PC-3 (cell line): ENCODE results near the gene OPTC. TPM values are rescaled to one million over a fixed set of nuclear protein-coding genes. Genes with fewer than 3 reads are reported as not detected.

ENCODE experiments used
- ATAC-seq: fragments of 200-7000 bp; cut with Tn5 transposase; 2 replicates; pipeline ENCODE4 v1.9.1; 2020; ENCODE audit warnings: mild to moderate bottlenecking, moderate library complexity
- BruUV-seq: library from RNA; stranded (reverse); fragments of 400-500 nt; replicated peaks from 2 replicates; lab custom pipeline; 2021; lab: Mats Ljungman, UMichigan
- CTCF ChIA-PET: fragments of 300-600 bp; sonication (Branson Sonifier 250); formaldehyde crosslinking; loops from one replicate; lab custom pipeline; 2022; ENCODE audit warnings: antibody characterized with exemption; lab: Charles Lee
- POLR2A ChIA-PET: fragments of 300-600 bp; sonication (Branson Sonifier 250); formaldehyde crosslinking; loops from one replicate; lab custom pipeline; 2022; ENCODE audit warnings: antibody characterized with exemption; ENCODE audit not compliant: unreplicated experiment; lab: Charles Lee
- DNase-seq: peaks from one replicate; pipeline ENCODE4 v3.0.0-alpha.2; 2015
- H2AFZ ChIP-seq: fragments of 300-600 bp; sonication (generic); 2 replicates; pipeline ENCODE4 v1.6.0; 2016; ENCODE audit warnings: antibody characterized with exemption, low read length
- H3F3A ChIP-seq: fragments of 300-600 bp; sonication (generic); one replicate; pipeline ENCODE4 v1.6.0; 2017; ENCODE audit warnings: antibody characterized with exemption, low read length, control low read depth, mild to moderate bottlenecking; ENCODE audit not compliant: unreplicated experiment
- H3K27ac ChIP-seq: fragments of 300-600 bp; sonication (generic); 2 replicates; pipeline ENCODE4 v1.5.1; 2016; ENCODE audit warnings: mild to moderate bottlenecking, low read length
- H3K27me3 ChIP-seq: fragments of 300-600 bp; sonication (generic); 2 replicates; pipeline ENCODE4 v1.6.1; 2016; ENCODE audit warnings: low read length, mixed read lengths
- H3K36me3 ChIP-seq: fragments of 300-600 bp; sonication (generic); 2 replicates; pipeline ENCODE4 v1.6.1; 2016; ENCODE audit warnings: low read depth, mixed run types, low read length, mixed read lengths
- H3K4me1 ChIP-seq: fragments of 300-600 bp; sonication (generic); 2 replicates; pipeline ENCODE4 v1.5.1; 2016; ENCODE audit warnings: low read length; ENCODE audit not compliant: insufficient read depth
- H3K4me2 ChIP-seq: fragments of 300-600 bp; sonication (generic); 2 replicates; pipeline ENCODE4 v1.6.0; 2016; ENCODE audit warnings: low read length
- H3K4me3 ChIP-seq: fragments of 300-600 bp; sonication (generic); 2 replicates; pipeline ENCODE4 v1.5.1; 2016; ENCODE audit warnings: mild to moderate bottlenecking, low read length, mixed read lengths
- H3K79me2 ChIP-seq: fragments of 300-600 bp; sonication (generic); 2 replicates; pipeline ENCODE4 v1.6.1; 2017; ENCODE audit warnings: low read length, mixed read lengths
- H3K9ac ChIP-seq: fragments of 300-600 bp; sonication (generic); 2 replicates; pipeline ENCODE4 v1.6.0; 2016; ENCODE audit warnings: mild to moderate bottlenecking, low read length
- H3K9me2 ChIP-seq: fragments of 300-600 bp; sonication (generic); replicated peaks from 2 replicates; pipeline ENCODE4 v1.6.1; 2016; ENCODE audit warnings: mixed run types, low read length, mixed read lengths
- H3K9me3 ChIP-seq: fragments of 300-600 bp; sonication (generic); 2 replicates; pipeline ENCODE4 v1.6.1; 2016; ENCODE audit warnings: low read length, mixed read lengths
- H4K20me1 ChIP-seq: fragments of 300-600 bp; sonication (generic); 2 replicates; pipeline ENCODE4 v1.6.1; 2016; ENCODE audit warnings: low read length, mixed read lengths
- EZH2 ChIP-seq: fragments of 300-600 bp; sonication (generic); IDR thresholded peaks from one replicate; pipeline ENCODE4 v1.6.1; 2017; ENCODE audit warnings: antibody characterized with exemption, mild to moderate bottlenecking, low read length; ENCODE audit not compliant: unreplicated experiment
- EZH2phosphoT487 ChIP-seq: fragments of 300-600 bp; sonication (generic); IDR thresholded peaks from 2 replicates; pipeline ENCODE4 v1.6.1; 2018; ENCODE audit warnings: mild to moderate bottlenecking, antibody characterized with exemption, low read length, borderline replicate concordance
- intact Hi-C: fragments of 100-400 bp; cut with micrococcal nuclease; formaldehyde crosslinking; loops from 2 replicates; pipeline ENCODE4 v1.9.0; 2023
- total RNA-seq: library from RNA; depleted of rRNA; stranded (reverse); fragments of >200 nt; gene quantifications from 2 replicates; pipeline ENCODE4 v1.2.3, GENCODE V29; 2014
- TF ChIP-seq, protein P1 (sequence below): fragments of 300-600 bp; sonication (generic); conservative IDR thresholded peaks from 2 replicates; pipeline ENCODE4 v1.5.1; 2017; ENCODE audit warnings: antibody characterized with exemption, low read depth, mild to moderate bottlenecking, low read length

Gene OPTC
- total RNA-seq, 1 experiment from 2014 or later: not detected

DNA sequence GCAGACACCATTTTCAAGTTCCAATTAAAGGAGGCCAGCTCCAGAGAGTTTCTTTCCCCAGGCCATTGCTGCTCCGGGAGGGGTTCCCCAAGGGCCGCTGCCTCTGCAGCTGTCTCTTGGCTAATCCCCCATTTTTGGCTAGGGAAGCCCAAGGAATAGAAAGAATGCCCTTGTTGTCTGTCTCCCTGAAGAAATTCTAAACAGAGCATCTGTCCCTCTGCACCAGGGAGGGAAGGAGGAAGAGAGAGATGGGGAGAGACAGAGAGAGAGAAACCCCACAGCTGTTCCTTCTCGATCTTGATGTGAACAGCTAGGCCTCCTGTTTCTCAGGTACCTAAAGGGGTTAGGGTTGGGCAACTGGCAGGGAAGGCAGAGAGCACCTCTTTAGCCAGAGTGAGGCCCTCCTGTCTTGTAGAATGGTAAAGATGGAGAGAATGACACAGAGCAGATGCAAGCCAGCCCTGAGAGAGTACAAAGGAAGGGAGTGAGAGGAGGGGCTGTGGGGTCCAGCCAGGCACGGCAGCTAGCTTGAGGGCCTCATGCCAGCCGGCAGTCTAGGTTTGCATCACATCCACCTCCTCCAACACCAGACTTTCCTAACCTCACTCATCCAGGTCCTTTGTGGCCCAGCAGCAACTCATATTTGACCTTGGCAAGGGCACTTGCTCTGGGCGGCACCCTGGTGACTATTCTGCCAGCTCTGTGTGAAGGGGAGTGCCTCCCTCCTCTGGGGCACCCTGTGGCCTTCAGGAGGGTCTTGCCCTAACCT lies 13.1 kb downstream of the OPTC start:
- Histone ChIP-seq H3K9me2 (no peaks in the 10 kb centered on the region), H4K20me1 (no peaks in the 10 kb centered on the region), H3K4me3 (no peak overlapping the region), H3K9me3 (no peaks in the 10 kb centered on the region), H3K27me3 (no peaks in the 10 kb centered on the region), H3F3A (no peaks in the 10 kb centered on the region), H2AFZ (no peak overlapping the region), H3K79me2 (no peaks in the 10 kb centered on the region), H3K27ac (no peak overlapping the region), H3K36me3 (no peaks in the 10 kb centered on the region), H3K4me1 (peaks cover 28% of the 10 kb centered on the region), H3K9ac (no peak overlapping the region), H3K4me2 (no peak overlapping the region)
- BruUV-seq: no TSS peak
- POLR2A ChIA-PET: no interaction called here
- CTCF ChIA-PET: interaction anchor here (0.6 kb wide), 1 partner anchor 120 kb away, joined by 3 read pairs; the partner anchor contains the start of gene ATP2B4
- DNase-seq (no peak), ATAC-seq (no peak)
- intact Hi-C loops: no loop called here
- TF ChIP-seq EZH2phosphoT487 (no peak), EZH2 (no peak)
- TF ChIP-seq, protein P1, sequence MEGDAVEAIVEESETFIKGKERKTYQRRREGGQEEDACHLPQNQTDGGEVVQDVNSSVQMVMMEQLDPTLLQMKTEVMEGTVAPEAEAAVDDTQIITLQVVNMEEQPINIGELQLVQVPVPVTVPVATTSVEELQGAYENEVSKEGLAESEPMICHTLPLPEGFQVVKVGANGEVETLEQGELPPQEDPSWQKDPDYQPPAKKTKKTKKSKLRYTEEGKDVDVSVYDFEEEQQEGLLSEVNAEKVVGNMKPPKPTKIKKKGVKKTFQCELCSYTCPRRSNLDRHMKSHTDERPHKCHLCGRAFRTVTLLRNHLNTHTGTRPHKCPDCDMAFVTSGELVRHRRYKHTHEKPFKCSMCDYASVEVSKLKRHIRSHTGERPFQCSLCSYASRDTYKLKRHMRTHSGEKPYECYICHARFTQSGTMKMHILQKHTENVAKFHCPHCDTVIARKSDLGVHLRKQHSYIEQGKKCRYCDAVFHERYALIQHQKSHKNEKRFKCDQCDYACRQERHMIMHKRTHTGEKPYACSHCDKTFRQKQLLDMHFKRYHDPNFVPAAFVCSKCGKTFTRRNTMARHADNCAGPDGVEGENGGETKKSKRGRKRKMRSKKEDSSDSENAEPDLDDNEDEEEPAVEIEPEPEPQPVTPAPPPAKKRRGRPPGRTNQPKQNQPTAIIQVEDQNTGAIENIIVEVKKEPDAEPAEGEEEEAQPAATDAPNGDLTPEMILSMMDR: no peak

DNA sequence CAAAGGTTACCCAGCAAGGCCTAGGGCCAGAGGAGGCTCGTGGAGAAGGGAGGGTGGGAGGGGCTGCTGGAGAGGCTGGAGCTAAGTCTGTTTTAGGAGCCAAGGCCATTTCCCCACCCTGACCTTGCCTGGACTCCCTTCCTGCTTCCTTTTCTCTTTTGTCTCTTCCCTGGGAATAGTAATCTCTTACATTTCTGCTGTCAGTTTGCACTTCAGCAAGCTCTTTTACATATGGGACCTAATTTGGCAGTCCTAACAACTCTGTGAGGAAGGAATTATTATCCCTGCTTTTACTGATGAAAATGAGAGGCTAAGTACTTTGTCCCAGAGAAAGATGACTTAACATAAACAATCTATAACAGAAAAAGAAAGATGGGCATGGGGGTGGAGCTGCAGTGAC lies 13.8 kb downstream of the OPTC start:
- BruUV-seq: no TSS peak
- ChIA-PET POLR2A (no interaction called here), CTCF (interaction anchor here (0.6 kb wide), 1 partner anchor 119 kb away, joined by 3 read pairs; the partner anchor contains the start of gene ATP2B4)
- no peaks in the 10 kb centered on the region for H4K20me1 ChIP-seq
- H3K9me3 ChIP-seq: no peaks in the 10 kb centered on the region
- H3K9me2 ChIP-seq: no peaks in the 10 kb centered on the region
- no peak for DNase-seq
- no peaks in the 10 kb centered on the region for H3F3A ChIP-seq
- no peak for ATAC-seq
- H3K4me1 ChIP-seq: peaks cover 35% of the 10 kb centered on the region
- no peaks in the 10 kb centered on the region for H3K79me2 ChIP-seq
- no peaks in the 10 kb centered on the region for H3K36me3 ChIP-seq
- H3K27me3 ChIP-seq: no peaks in the 10 kb centered on the region
- H3K9ac ChIP-seq: no peak overlapping the region
- no peak overlapping the region for H3K4me3 ChIP-seq
- no peak overlapping the region for H3K27ac ChIP-seq
- TF ChIP-seq EZH2: no peak
- no peak for TF ChIP-seq EZH2phosphoT487
- TF ChIP-seq, protein P1: no peak
- no peak overlapping the region for H3K4me2 ChIP-seq
- H2AFZ ChIP-seq: no peak overlapping the region
- intact Hi-C loops: no loop called here

DNA sequence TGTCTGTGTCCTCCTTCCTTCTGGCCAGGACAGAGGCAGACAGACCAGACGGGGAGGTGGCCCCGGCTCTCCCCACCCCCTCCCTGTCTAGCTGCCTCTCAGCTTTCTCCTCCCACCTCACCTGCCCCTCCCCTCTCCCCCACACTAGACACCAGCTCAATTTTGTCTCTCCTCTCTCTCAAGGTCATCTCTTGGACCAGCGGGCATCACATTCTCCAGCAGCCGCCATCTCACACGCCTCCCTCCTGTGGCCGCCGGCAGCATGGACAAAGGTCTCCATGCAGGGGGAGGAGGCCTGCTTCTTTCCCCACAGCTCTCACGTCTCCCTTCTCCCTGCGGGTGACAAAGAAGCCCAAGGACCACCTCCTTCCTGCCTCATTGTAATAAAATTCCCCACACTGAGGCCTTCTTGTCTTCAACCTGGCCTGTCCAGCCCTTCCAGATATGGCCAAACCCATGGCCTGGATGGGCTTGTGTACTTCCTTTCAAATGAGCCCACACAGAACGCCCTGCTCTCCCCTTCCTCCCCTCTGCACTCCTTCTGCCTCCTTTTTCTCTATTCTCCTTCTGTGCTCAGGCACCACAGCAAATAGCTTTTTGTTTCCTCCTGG lies 14.6 kb downstream of the OPTC start:
- H3K4me1 ChIP-seq: peaks cover 43% of the 10 kb centered on the region
- intact Hi-C loops: no loop called here
- no peak overlapping the region for H3K4me3 ChIP-seq
- no peak overlapping the region for H3K27ac ChIP-seq
- peaks cover 6% of the 10 kb centered on the region for H3F3A ChIP-seq
- H3K4me2 ChIP-seq: no peak overlapping the region
- H3K9me2 ChIP-seq: no peaks in the 10 kb centered on the region
- H2AFZ ChIP-seq: no peak overlapping the region
- no TSS peak for BruUV-seq
- ATAC-seq (no peak), DNase-seq (no peak)
- H3K27me3 ChIP-seq: no peaks in the 10 kb centered on the region
- POLR2A ChIA-PET: interaction anchor here (0.6 kb wide), 1 partner anchor 8 kb away, joined by 8 read pairs; no protein-coding TSS in a partner anchor
- TF ChIP-seq EZH2 (no peak), EZH2phosphoT487 (no peak)
- TF ChIP-seq, protein P1: no peak
- no peaks in the 10 kb centered on the region for H3K36me3 ChIP-seq
- no peaks in the 10 kb centered on the region for H4K20me1 ChIP-seq
- CTCF ChIA-PET: no interaction called here
- H3K9ac ChIP-seq: no peak overlapping the region
- H3K9me3 ChIP-seq: no peaks in the 10 kb centered on the region
- H3K79me2 ChIP-seq: no peaks in the 10 kb centered on the region
